IMR-90 (cell line): ENCODE measurements around the gene PCED1A. TPM values are rescaled to one million over a fixed set of nuclear protein-coding genes. Genes with fewer than 3 reads are reported as not detected.

Experiments
- ATAC-seq: fragments of 200-7000 bp; cut with Tn5 transposase; 2 replicates; pipeline ENCODE4 v1.9.1; 2020; ENCODE audit warnings: low read depth, mild to moderate bottlenecking, moderate library complexity
- BruUV-seq: library from RNA; stranded (reverse); fragments of 400-500 nt; replicated peaks from 2 replicates; lab custom pipeline; 2021; lab: Mats Ljungman, UMichigan
- CTCF ChIA-PET: fragments of 300-600 bp; formaldehyde crosslinking; extraction: SDS; loops from one replicate; lab custom pipeline; 2021; ENCODE audit warnings: antibody characterized with exemption; lab: Yijun Ruan, JAX
- POLR2A ChIA-PET: fragments of 300-600 bp; sonication (Branson Sonifier 250); formaldehyde crosslinking; loops from one replicate; lab custom pipeline; 2022; ENCODE audit warnings: antibody characterized with exemption; ENCODE audit not compliant: unreplicated experiment; lab: Charles Lee
- DNase-seq: peaks from one replicate; pipeline ENCODE4 v3.0.0; 2013
- H2AFZ ChIP-seq: replicated peaks from 2 replicates; pipeline ENCODE3; 2013; ENCODE audit warnings: low read length, mild to moderate bottlenecking; ENCODE audit not compliant: poor library complexity
- H2AK5ac ChIP-seq: 2 replicates; pipeline ENCODE4 v1.6.1; 2013; ENCODE audit warnings: low read depth, low read length, inconsistent platforms
- H2AK9ac ChIP-seq: replicated peaks from 2 replicates; pipeline ENCODE3; 2013; ENCODE audit warnings: mild to moderate bottlenecking, low read depth, low read length, moderate library complexity; ENCODE audit not compliant: poor library complexity
- H2BK120ac ChIP-seq: 2 replicates; pipeline ENCODE4 v1.6.1; 2013; ENCODE audit warnings: low read depth, low read length, inconsistent platforms
- H2BK15ac ChIP-seq: 3 replicates; pipeline ENCODE4 v1.6.1; 2013; ENCODE audit warnings: low read depth, low read length, inconsistent platforms
- H2BK20ac ChIP-seq: 2 replicates; pipeline ENCODE4 v1.6.1; 2013; ENCODE audit warnings: low read depth, mild to moderate bottlenecking, inconsistent platforms, low read length, moderate library complexity
- H2BK5ac ChIP-seq: 2 replicates; pipeline ENCODE4 v1.6.1; 2013; ENCODE audit warnings: mild to moderate bottlenecking, low read depth, low read length, inconsistent platforms; ENCODE audit not compliant: poor library complexity, severe bottlenecking
- H3K14ac ChIP-seq: replicated peaks from 2 replicates; pipeline ENCODE4 v1.6.1; 2013; ENCODE audit warnings: low read depth, low read length, inconsistent platforms
- H3K18ac ChIP-seq: 2 replicates; pipeline ENCODE4 v1.6.1; 2013; ENCODE audit warnings: low read depth, low read length, control low read depth
- H3K23ac ChIP-seq: 2 replicates; pipeline ENCODE4 v1.6.1; 2013; ENCODE audit warnings: low read depth, low read length, inconsistent platforms
- H3K27ac ChIP-seq: 2 replicates; pipeline ENCODE4 v1.5.1; 2013; ENCODE audit warnings: mild to moderate bottlenecking, control low read depth, low read length; ENCODE audit not compliant: insufficient read depth
- H3K27me3 ChIP-seq: 2 replicates; pipeline ENCODE4 v1.6.1; 2013; ENCODE audit warnings: low read length; ENCODE audit not compliant: control insufficient read depth, insufficient read depth
- H3K36me3 ChIP-seq: 2 replicates; pipeline ENCODE4 v1.6.1; 2013; ENCODE audit warnings: low read length, mixed read lengths; ENCODE audit not compliant: control insufficient read depth, insufficient read depth
- H3K4ac ChIP-seq: 2 replicates; pipeline ENCODE4 v1.6.1; 2013; ENCODE audit warnings: low read depth, low read length, inconsistent platforms
- H3K4me1 ChIP-seq: 2 replicates; pipeline ENCODE4 v1.6.1; 2013; ENCODE audit warnings: low read length, mixed read lengths; ENCODE audit not compliant: control insufficient read depth, insufficient read depth
- H3K4me2 ChIP-seq: 2 replicates; pipeline ENCODE4 v1.6.1; 2013; ENCODE audit warnings: low read depth, mild to moderate bottlenecking, control low read depth, low read length, moderate library complexity
- H3K4me3 ChIP-seq: 2 replicates; pipeline ENCODE4 v1.5.1; 2013; ENCODE audit warnings: low read depth, mild to moderate bottlenecking, control low read depth, low read length, moderate library complexity; ENCODE audit not compliant: insufficient read depth
- H3K56ac ChIP-seq: 2 replicates; pipeline ENCODE4 v1.6.1; 2013; ENCODE audit warnings: low read length, inconsistent platforms; ENCODE audit not compliant: insufficient read depth; ENCODE audit errors: extremely low read depth
- H3K79me1 ChIP-seq, 2 experiments: 2 replicates each; pipeline ENCODE4 v1.6.1; 2013; ENCODE audit warnings: low read length in 2 of 2, inconsistent platforms in 1 of 2, low read depth in 1 of 2
- H3K9ac ChIP-seq: 2 replicates; pipeline ENCODE4 v1.6.1; 2013; ENCODE audit warnings: low read depth, low read length, control low read depth
- H3K9me1 ChIP-seq: 2 replicates; pipeline ENCODE4 v1.6.1; 2013; ENCODE audit warnings: low read length, inconsistent platforms; ENCODE audit not compliant: insufficient read depth
- H3K9me3 ChIP-seq: 2 replicates; pipeline ENCODE4 v1.6.1; 2013; ENCODE audit warnings: low read length; ENCODE audit not compliant: control insufficient read depth, insufficient read depth
- H4K20me1 ChIP-seq: 2 replicates; pipeline ENCODE4 v1.6.1; 2013; ENCODE audit warnings: low read length, inconsistent platforms; ENCODE audit not compliant: insufficient read depth
- H4K5ac ChIP-seq: 2 replicates; pipeline ENCODE4 v1.6.1; 2013; ENCODE audit warnings: mild to moderate bottlenecking, low read depth, low read length, control low read depth
- H4K8ac ChIP-seq, 2 experiments: 2 replicates each; pipeline ENCODE4 v1.6.1; 2013; ENCODE audit warnings: low read depth in 2 of 2, low read length in 2 of 2, control low read depth in 1 of 2, inconsistent platforms in 1 of 2
- H4K91ac ChIP-seq: 2 replicates; pipeline ENCODE4 v1.6.1; 2013; ENCODE audit warnings: low read depth, low read length, inconsistent platforms; ENCODE audit not compliant: insufficient read depth
- BHLHE40 ChIP-seq: fragments of 150-350 bp; IDR thresholded peaks from 2 replicates; pipeline ENCODE4 v1.6.1; 2016; ENCODE audit warnings: mild to moderate bottlenecking, low read depth, low read length
- CEBPB ChIP-seq: IDR thresholded peaks from 2 replicates; pipeline ENCODE4 v1.6.1; 2012; ENCODE audit warnings: low read depth, low read length, improper control_type of control experiment
- ELK1 ChIP-seq: fragments of 150-350 bp; IDR thresholded peaks from 2 replicates; pipeline ENCODE4 v1.6.1; 2016; ENCODE audit warnings: low read depth, mild to moderate bottlenecking, low read length, moderate library complexity, borderline replicate concordance
- FOS ChIP-seq: fragments of 150-350 bp; IDR thresholded peaks from 2 replicates; pipeline ENCODE4 v1.6.1; 2016; ENCODE audit warnings: low read depth, low read length
- MAFK ChIP-seq: IDR thresholded peaks from 2 replicates; pipeline ENCODE4 v1.6.1; 2012; ENCODE audit warnings: low read depth, low read length, improper control_type of control experiment
- MAZ ChIP-seq: IDR thresholded peaks from 2 replicates; pipeline ENCODE4 v1.6.1; 2012; ENCODE audit warnings: low read depth, mild to moderate bottlenecking, low read length, improper control_type of control experiment, moderate library complexity, borderline replicate concordance
- NFE2L2 ChIP-seq: fragments of 150-350 bp; IDR thresholded peaks from 2 replicates; pipeline ENCODE4 v1.6.1; 2016; ENCODE audit warnings: low read depth, mild to moderate bottlenecking, low read length
- RAD21 ChIP-seq: IDR thresholded peaks from 2 replicates; pipeline ENCODE4 v1.6.1; 2012; ENCODE audit warnings: low read length, improper control_type of control experiment
- RCOR1 ChIP-seq: IDR thresholded peaks from 2 replicates; pipeline ENCODE4 v1.6.1; 2012; ENCODE audit warnings: mild to moderate bottlenecking, low read length, improper control_type of control experiment; ENCODE audit not compliant: insufficient replicate concordance
- RFX5 ChIP-seq: IDR thresholded peaks from 2 replicates; pipeline ENCODE4 v1.8.0; 2012; ENCODE audit warnings: low read depth, mild to moderate bottlenecking, low read length, moderate library complexity
- USF2 ChIP-seq: fragments of 150-350 bp; IDR thresholded peaks from 2 replicates; pipeline ENCODE4 v1.6.1; 2017; ENCODE audit warnings: mild to moderate bottlenecking, antibody characterized with exemption, low read length, low read depth
- WGBS, 2 experiments: methylation state at CpG; one replicate each; pipeline versions ENCODE4 v1.1.5 to v1.1.7; 2013; ENCODE audit warnings: missing lambda C conversion rate in 2 of 2; ENCODE audit not compliant: insufficient read length in 1 of 2; ENCODE audit errors: extremely low coverage in 2 of 2; 5-methylcytosine and 5-hydroxymethylcytosine counted together
- dilution Hi-C: fragments of 300-500 bp; cut with HindIII; formaldehyde crosslinking; loops from one replicate; pipeline ENCODE4 v1.14.3; 2018; ENCODE audit warnings: low sequenced_read_pairs; ENCODE audit not compliant: unreplicated experiment
- in situ Hi-C: fragments of 300-500 bp; cut with MboI; formaldehyde crosslinking; loops from 3 replicates; pipeline ENCODE4 v1.14.3; 2019; ENCODE audit warnings: low sequenced_read_pairs, inconsistent platforms, mixed read lengths
- intact Hi-C: fragments of 100-400 bp; cut with micrococcal nuclease; formaldehyde crosslinking; loops from 2 replicates; pipeline ENCODE4 v1.10.0; 2022
- polyA plus RNA-seq, 3 experiments: library from polyadenylated mRNA; depleted of rRNA; stranded (reverse); fragments of >200 nt; gene quantifications; 2 replicates each; pipeline ENCODE4 v1.2.3, GENCODE V29; 2012; ENCODE audit warnings: low replicate concordance in 1 of 3
- total RNA-seq: library from RNA; depleted of rRNA; stranded (reverse); fragments of >200 nt; gene quantifications from 2 replicates; pipeline ENCODE4 v1.2.3, GENCODE V29; 2012
- TF ChIP-seq, protein P1 (sequence below): conservative IDR thresholded peaks from 2 replicates; pipeline ENCODE4 v1.5.1; 2012; ENCODE audit warnings: mild to moderate bottlenecking, low read depth, low read length, improper control_type of control experiment

The PCED1A gene
- total and polyA plus RNA-seq, 2 of the 4 experiments (the other 2 are of a cell fraction), result 9.7 to 33.4 TPM

GRCh38 chr20:2812189-2812588 is 28.3 kb downstream of the PCED1A start:
- POLR2A ChIA-PET, result no interaction called here
- intact Hi-C loops, result no loop called here
- Histone ChIP-seq H3K9me3 (peaks cover 2% of the 10 kb centered on the region; the same call in 1 of the 2 replicates), H4K8ac (no peak overlapping the region), H3K9me1 (peaks cover 19% of the 10 kb centered on the region), H4K5ac (no peak overlapping the region), H2AK9ac (no peak overlapping the region), H3K4me2 (no peak overlapping the region), H3K79me1 (0 out of 4 replicates have a peak, but pooled peaks cover 0 to 5% of the 10 kb centered on the region in 2 experiments), H3K36me3 (no peaks in the 10 kb centered on the region), H3K4me3 (no peak overlapping the region), H3K18ac (no peak overlapping the region), H3K9ac (no peak overlapping the region), H4K91ac (no peak overlapping the region), H3K4ac (no peak overlapping the region), H3K27me3 (peaks cover 7% of the 10 kb centered on the region), H4K20me1 (no peaks in the 10 kb centered on the region), H3K27ac (no peak overlapping the region), H3K4me1 (peaks cover 16% of the 10 kb centered on the region), H3K23ac (no peak overlapping the region), H2AFZ (no peak overlapping the region), H3K14ac (no peak overlapping the region), H2AK5ac (no peak overlapping the region), H2BK20ac (no peak overlapping the region), H3K56ac (no peak overlapping the region), H2BK5ac (no peak overlapping the region), H2BK15ac (no peak overlapping the region), H2BK120ac (no peak overlapping the region)
- TF ChIP-seq CEBPB, result no peak
- TF ChIP-seq BHLHE40, result no peak
- TF ChIP-seq RFX5, result no peak
- no peak for TF ChIP-seq ELK1
- TF ChIP-seq, protein P1, sequence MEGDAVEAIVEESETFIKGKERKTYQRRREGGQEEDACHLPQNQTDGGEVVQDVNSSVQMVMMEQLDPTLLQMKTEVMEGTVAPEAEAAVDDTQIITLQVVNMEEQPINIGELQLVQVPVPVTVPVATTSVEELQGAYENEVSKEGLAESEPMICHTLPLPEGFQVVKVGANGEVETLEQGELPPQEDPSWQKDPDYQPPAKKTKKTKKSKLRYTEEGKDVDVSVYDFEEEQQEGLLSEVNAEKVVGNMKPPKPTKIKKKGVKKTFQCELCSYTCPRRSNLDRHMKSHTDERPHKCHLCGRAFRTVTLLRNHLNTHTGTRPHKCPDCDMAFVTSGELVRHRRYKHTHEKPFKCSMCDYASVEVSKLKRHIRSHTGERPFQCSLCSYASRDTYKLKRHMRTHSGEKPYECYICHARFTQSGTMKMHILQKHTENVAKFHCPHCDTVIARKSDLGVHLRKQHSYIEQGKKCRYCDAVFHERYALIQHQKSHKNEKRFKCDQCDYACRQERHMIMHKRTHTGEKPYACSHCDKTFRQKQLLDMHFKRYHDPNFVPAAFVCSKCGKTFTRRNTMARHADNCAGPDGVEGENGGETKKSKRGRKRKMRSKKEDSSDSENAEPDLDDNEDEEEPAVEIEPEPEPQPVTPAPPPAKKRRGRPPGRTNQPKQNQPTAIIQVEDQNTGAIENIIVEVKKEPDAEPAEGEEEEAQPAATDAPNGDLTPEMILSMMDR, result no peak
- no peak for TF ChIP-seq MAZ
- TF ChIP-seq MAFK, result no peak
- TF ChIP-seq USF2, result no peak
- no peak for TF ChIP-seq RAD21
- TF ChIP-seq RCOR1, result no peak
- TF ChIP-seq NFE2L2, result no peak
- TF ChIP-seq FOS, result no peak
- in situ Hi-C loops, result loop anchor here (25.0 kb wide), 1 partner anchor 700 kb away; the partner anchor contains the start of gene STK35
- CTCF ChIA-PET, result no interaction called here
- DNase-seq (no peak), ATAC-seq (no peak)
- dilution Hi-C loops, result no loop called here
- BruUV-seq, result no TSS peak
- WGBS, 2 experiments, result no CpG with 5 or more reads among the region's 3 CpGs
